GM04503 (cell line): ENCODE results near the gene ITGAE.

Source experiments
- DNase-seq: peaks from one replicate; pipeline ENCODE4 v3.0.0-alpha.2; 2012; ENCODE audit warnings: low read depth

The ITGAE gene

GRCh38 chr17:3692346-3692745 is 108.6 kb downstream of the ITGAE start:
- no peak for DNase-seq

DNA sequence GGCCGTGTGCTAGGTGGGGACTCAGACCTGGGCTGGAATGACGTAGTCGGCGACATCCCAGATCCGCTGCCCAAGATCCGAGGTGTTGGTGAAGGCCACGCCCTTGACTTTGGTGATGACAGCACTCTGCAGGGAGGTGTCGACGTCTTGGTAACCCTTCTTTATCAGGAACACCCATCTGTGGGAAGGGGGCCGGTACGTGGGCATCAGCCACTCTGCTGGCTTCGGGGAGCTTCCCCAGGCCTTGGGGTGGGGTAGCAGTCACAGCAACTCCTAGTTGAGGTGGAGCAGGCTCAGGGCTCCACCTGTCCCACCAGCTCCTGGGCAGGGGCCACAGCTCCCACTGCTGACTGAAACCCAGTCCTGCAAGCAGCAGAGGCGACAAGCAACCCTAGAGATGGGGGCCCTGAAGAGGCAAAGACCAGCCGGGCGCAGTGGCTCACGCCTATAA is 109.3 kb downstream of the ITGAE start:
- no peak for DNase-seq

DNA sequence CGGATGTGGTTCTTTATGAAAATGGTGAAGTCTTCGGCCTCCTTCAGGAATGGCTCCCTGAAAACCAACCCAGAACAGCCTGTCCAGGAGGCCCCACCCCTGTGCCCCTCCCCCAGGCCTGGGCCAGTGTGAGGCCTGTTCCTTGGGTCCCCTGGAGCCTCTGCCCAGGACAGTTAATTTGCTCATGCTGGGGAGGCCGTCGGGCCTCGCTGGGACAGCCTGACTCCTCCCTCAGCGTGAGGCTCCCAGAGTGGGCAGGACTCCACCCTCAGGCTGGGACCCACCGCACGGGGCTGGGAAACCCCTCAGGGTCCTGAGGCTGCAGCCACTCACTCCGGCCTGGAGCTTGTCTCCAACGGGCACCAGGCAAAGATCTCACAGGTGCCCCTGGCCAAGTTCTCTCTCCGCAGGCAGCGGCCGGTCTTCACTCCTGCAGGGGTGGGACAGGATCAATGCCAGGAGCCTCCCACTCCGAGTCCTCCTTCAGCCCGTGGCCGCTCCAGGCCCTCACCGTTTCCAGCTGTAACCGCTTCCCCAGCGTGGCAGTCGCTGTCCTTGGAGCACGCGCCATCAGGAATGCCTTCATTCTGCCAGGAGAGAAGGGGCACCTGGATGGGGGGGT is 110.8 kb downstream of the ITGAE start:
- DNase-seq, result no peak

DNA sequence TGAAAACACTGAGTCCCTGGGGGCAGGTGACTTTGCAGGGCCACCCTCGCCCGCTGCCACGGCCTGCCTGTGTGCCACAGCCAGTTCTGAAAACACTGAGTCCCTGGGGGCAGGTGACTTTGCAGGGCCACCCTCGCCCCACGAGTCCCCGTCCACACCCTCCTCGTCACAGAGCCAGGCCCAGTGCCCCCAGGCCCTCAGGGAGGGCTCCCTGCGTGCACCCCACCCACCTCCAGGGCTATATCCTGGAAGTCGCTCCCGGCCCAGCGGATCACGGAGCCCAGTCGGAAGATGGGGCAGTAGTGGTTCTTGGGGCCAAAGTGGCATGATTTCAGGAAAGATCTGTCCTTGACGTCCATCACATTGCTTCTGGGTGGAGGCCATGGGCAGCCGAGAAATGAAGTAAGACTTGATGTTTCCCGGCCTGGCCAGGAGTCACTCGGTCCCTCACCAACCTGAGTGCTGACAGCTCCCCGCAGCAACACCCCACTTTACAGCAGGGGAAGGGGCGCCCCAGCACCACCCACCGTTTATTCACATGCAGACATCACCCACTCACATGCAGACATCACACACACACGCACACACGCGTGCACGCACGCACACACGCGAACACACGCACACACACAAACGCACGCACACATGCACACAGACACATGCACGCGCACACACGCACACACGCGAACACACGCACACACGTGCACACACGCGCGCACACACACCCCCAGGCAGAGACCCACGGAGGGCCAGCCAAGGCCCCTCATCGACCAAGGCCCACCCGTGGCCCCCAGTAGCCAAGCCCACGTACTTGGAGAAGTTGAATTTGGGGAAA is 111.5 kb downstream of the ITGAE start:
- no peak for DNase-seq

- no peak for DNase-seq
Observed at GRCh38 chr17:3688852-3689261, 112.1 kb downstream of the ITGAE start.

DNA sequence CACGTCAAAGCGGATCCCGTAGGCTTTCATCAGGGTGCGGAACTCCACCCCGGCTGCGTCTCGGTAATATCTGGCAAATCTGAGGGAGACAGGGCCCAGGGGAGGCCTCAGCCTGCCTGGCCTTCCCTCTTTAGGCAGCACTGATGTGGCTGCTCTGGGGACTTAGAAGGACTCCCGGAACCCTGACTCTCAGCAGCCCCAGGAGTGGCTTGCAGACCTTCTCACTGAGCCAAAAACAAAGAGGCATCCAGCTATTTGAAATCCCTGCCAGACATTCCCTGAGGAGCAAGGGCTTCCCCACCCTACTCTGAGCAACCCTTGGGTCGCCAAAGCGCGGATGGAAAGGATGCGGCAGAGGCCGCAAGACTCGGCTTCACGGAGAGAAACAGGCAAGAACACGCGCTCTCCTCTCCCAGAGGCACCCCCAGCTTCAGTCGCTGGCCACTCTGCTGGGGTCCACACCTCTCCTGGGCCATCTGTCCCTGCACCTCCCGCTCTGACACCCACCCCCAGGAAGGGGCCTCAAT is 112.9 kb downstream of the ITGAE start:
- DNase-seq, result no peak

DNA sequence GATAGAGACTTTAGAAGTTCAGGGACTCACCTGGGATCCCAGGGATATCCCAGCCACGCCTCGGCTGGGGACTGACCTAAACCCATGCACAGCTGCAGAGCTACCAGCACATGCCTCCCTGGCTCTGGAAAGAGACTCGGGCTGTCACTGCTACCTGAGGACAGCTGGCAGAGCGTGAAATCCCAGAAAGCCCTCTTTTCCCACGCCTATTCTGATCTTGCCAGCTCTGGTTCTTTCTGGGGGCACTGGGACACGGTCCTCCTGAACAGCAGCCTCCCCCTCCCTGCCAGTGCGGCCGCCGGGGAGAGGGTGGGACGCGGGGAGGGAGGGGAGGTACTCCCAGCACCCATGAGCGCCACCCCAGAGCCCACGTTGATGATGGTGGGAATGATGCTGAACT is 115.8 kb downstream of the ITGAE start:
- DNase-seq, result no peak

DNA sequence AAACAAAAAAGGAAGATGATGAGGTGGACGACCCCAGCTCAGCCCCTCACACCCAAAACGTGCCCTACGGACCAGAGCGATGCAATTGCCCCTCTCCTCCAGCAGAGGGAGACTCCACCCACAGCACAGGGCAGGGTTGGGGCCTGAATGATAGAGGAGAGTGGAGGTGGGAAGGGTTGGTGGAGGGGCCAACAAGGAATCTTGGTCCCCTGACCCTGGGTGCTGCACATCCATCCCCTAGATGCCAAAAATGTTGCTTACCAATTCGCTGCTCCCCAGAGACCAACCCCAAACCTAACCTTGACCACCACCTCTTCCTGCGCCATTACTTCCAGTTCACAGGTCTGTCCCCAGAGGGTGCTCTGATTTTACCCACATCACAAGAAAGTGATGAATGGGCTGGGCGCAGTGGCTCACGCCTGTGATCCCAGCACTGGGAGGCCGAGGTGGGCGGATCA is 117.9 kb downstream of the ITGAE start:
- DNase-seq, result no peak

DNA sequence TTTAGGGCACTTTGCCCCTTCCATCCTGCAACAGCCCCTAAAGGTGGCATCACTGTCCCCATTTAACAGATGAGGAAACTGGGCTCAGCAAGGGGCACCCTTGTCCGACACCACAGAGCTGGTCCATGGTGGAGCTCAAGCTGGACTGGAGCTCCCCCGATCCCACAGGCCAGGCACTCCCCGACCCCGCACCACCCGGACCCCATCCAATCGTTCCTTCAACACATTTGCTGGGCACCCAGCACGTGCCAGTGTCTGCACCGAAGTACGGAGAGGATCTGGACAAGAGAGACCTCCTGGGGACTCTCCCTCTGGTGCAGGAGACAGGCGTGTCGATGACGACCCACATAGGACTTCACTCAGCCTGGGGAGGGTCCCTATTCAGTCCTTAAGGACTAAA is 119.0 kb downstream of the ITGAE start:
- DNase-seq, result no peak

DNA sequence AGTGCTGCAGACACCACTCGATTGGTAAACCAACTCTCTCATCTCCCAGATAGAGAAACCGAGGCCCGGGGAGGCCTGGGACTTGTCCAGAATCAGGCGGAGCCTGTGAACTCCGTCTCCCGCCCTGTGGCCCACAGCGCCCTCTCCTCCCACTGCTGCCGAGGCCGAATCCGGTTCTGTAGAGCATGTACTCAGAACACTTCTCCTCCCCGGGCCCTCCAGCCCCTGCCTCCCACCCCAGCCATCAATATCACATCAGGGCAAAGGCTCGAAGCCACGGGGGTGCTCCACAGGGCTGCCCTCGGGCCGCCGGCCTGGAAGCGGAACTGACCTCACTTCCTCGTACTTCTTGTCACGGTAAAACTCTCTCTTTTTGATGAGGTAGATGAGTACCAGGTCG is 119.4 kb downstream of the ITGAE start:
- no peak for DNase-seq

DNA sequence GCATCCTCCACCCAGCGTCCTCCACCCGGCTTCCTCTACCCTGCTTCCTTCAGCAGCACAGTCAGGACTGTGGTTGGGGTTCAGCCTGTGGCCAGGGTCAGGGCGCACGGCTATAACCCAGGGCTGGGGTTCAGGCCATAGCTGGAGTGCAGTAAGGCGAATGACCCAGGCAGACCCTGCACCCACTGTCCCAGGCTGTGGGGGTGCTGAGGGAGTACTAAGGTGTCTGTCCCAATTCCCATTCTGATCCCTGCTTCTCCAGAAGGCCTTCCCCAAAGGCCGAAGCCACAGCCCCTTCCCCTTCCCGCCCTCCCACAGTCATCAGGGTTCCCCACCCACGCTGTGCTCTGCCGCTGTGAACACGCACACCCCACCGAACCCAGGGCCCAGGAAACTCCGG is 119.9 kb downstream of the ITGAE start:
- no peak for DNase-seq

GRCh38 chr17:3679531-3680126 is 121.4 kb downstream of the ITGAE start:
- DNase-seq, result no peak

DNA sequence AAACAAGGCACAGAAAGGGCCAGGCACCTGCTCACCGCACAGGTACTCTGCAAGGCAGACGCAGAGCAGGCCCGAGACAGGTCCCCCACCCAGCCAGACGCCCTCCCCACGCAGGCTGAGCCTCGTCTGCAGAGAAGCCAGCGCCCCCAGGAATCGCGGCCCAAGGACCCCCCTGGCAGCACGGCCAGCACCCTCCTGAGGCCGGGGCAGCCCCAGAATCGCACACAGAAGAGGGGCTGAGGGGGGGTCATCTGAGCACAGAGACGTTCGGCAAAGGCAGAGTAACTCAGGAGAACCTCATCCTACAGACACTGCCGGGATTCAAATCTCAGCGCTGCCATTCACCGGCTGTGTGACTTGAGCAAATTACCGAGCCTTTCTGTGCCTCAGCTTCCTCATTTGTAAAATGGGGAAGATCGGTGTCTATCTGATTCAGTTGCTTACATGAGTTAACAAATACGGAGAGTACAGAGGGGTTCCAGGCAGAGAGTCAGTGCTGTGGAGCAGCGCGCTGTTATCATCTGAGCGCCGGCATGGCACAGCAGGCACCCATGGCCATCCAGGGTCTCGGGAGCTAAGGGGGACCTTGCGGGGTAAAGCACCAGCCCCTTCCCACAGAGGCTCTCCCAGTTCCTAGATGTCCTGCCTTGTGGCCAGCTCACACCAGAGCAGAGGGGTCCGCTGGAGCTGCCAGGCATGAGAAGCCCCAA is 122.0 kb downstream of the ITGAE start:
- DNase-seq, result no peak

GRCh38 chr17:3678095-3678820 is 122.7 kb downstream of the ITGAE start:
- no peak for DNase-seq

GRCh38 chr17:3675886-3676285 is 125.1 kb downstream of the ITGAE start:
- DNase-seq, result no peak

- DNase-seq, result no peak
Observed at GRCh38 chr17:3672571-3672970, 128.4 kb downstream of the ITGAE start.

GRCh38 chr17:3669548-3669947 is 131.4 kb downstream of the ITGAE start:
- no peak for DNase-seq

GRCh38 chr17:3669085-3669347 is 132.0 kb downstream of the ITGAE start:
- no peak for DNase-seq

DNA sequence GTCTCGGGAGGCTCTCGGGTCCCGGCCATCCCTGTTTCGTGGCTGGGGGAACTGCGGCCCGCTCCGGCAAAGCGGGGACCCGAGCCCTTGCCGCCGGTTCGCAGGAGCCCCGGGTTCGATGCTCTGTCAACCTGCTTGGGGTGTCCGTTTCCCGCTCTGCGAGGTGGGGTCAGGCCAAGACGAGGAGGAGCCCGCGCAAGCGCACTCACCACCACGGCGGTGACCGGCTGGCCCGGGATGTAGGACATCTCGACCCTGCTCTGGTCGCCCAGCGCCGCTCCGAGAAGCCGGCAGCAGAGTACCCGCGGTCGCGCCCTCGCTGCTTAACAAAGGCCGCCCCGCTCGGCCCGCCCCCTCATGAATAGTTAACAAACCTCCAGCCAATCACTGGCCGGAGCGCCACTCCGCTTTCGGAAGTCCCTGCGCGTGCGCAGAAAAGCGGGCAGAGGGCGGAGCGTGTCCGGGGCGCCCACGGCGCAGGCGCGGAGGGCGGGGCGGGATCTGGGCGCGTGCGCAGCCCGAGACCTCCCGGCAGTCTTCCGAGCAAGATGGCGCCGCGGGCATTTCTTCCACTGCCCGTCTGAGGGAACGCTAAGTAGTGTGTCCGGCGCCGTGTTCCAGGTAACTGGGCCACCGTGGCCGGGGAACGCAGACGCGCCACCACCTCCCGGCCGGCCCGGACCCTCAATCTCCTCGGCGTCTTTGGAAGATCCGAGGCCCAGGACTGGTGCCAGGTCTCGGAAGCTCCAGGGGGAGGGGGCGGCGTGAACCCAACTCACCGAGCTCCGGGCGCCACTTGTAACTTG is 132.5 kb downstream of the ITGAE start, which contains the start of the genes EMC6 and TAX1BP3:
TSS of gene EMC6 (plus strand) at position 534 of the 806 bp plus-strand sequence. CDS start 335 bp downstream, outside the sequence.
TSS of gene TAX1BP3 (minus strand) at position 300 of the 806 bp plus-strand sequence. CDS start at position 248, 52 bp downstream.
- peak; percentile 71 for DNase-seq
